ENCODE data around the gene ARHGAP6.
"Not testable (repeated sequence)": the region's sequence is repeated elsewhere in the genome, so short reads cannot be mapped to it uniquely, and the experiment has no call there.

Gene ARHGAP6

GRCh38 chrX:11589641-11590040 is 76.1 kb downstream of the ARHGAP6 start:
- no peak overlapping the region for H3K4me3 ChIP-seq
- TF ChIP-seq, protein P1, sequence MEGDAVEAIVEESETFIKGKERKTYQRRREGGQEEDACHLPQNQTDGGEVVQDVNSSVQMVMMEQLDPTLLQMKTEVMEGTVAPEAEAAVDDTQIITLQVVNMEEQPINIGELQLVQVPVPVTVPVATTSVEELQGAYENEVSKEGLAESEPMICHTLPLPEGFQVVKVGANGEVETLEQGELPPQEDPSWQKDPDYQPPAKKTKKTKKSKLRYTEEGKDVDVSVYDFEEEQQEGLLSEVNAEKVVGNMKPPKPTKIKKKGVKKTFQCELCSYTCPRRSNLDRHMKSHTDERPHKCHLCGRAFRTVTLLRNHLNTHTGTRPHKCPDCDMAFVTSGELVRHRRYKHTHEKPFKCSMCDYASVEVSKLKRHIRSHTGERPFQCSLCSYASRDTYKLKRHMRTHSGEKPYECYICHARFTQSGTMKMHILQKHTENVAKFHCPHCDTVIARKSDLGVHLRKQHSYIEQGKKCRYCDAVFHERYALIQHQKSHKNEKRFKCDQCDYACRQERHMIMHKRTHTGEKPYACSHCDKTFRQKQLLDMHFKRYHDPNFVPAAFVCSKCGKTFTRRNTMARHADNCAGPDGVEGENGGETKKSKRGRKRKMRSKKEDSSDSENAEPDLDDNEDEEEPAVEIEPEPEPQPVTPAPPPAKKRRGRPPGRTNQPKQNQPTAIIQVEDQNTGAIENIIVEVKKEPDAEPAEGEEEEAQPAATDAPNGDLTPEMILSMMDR (IDR thresholded peaks at IDR 0.05), result no peak
- H3K27ac ChIP-seq, result no peak overlapping the region
- no peak for DNase-seq (ENCODE audit: low spot score)

DNA sequence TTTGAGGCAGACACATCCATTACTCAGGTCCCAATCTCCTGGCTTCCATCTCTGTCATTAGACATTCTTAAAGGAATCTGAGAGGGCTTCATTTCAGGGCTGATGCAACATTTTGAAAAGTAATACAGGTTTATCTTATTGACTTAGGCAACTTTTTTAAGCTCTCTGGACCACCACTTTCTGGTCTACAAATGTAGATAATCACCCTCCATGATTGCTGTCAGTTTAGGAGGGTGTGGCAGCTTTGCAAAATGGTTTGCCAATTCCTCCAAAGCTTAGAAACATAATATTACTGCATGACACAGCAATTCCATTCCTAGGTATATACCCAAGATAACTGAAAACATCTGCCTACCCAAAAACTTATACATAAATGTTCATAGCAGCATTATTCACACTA is 77.6 kb downstream of the ARHGAP6 start:
- DNase-seq (ENCODE audit: low spot score), result no peak
- TF ChIP-seq, protein P1 (IDR thresholded peaks at IDR 0.05), result no peak

GRCh38 chrX:11585174-11585573 is 80.5 kb downstream of the ARHGAP6 start:
- Histone ChIP-seq H3K4me3 (no peak overlapping the region), H3K27ac (no peak overlapping the region)
- no peak for DNase-seq (ENCODE audit: low spot score)
- TF ChIP-seq, protein P1 (IDR thresholded peaks at IDR 0.05), result no peak

More for the DNA sequence above, 77.6 kb downstream of the ARHGAP6 start:
- H3K4me3 ChIP-seq, result no peak overlapping the region
- H3K27ac ChIP-seq, result no peak overlapping the region

DNA sequence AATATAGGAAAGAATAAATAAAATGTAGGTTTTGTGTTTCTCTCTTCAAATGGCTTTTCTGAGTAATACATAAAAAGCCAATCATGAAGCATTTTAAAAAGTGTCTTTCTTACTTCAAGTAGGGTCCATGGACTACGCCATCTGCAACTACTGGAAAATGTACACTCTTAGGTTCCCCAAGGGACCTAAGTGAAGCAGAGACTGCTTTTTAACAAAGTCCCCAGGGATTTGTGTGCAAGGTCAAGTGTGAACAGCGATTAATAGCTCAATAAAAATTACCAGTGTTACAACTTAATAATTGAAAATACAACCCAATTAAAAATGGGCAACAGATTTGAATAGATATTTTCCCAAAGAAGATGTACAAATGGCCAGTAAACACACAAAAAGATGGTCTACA is 84.9 kb downstream of the ARHGAP6 start:
- Histone ChIP-seq H3K27ac (no peak overlapping the region), H3K4me3 (no peak overlapping the region)
- TF ChIP-seq, protein P1 (IDR thresholded peaks at IDR 0.05), result no peak
- DNase-seq (ENCODE audit: low spot score), result no peak

GRCh38 chrX:11579636-11580600 is 85.8 kb downstream of the ARHGAP6 start:
- no peak overlapping the region for H3K4me3 ChIP-seq
- no peak overlapping the region for H3K27ac ChIP-seq
- no peak for DNase-seq (ENCODE audit: low spot score)
- TF ChIP-seq, protein P1 (IDR thresholded peaks at IDR 0.05), result no peak

DNA sequence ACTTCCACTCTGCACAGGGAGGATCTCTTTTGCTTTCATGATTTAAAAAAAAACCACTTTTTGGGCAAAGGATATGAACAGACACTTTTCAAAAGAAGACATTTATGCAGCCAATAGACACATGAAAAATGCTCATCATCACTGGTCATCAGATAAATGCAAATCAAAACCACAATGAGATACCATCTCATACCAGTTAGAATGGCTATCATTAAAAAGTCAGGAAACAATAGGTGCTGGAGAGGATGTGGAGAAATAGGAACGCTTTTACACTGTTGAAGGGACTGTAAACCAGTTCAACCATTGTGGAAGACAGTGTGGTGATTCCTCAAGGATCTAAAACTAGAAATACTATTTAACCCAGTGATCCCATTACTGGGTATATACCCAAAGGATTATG is 87.4 kb downstream of the ARHGAP6 start:
- not testable (repeated sequence) for DNase-seq (ENCODE audit: low spot score); H3K4me3 ChIP-seq; H3K27ac ChIP-seq

DNA sequence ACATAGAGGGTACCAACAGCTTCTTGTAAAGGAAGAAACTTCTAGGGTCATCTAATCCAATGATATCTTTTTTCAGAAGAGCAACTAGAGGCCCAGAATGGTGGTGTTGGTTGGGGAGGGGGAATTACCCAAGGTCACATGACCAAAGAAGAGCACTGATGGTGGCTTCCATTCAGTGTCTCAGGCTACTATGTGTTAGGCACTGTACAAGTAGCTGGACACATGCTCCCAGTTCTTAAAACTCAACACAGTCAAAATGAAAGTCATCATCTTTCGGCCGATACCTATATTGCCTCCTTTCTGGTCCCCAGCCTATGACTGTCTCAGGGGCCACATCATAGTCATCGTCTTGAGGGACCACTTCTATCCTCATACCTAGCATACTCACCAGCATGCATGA is 88.1 kb downstream of the ARHGAP6 start:
- TF ChIP-seq, protein P1 (IDR thresholded peaks at IDR 0.05), result no peak
- no peak for DNase-seq (ENCODE audit: low spot score)
- H3K27ac ChIP-seq, result no peak overlapping the region
- no peak overlapping the region for H3K4me3 ChIP-seq
